ENCODE measurements around the gene TMEM263.

DNA sequence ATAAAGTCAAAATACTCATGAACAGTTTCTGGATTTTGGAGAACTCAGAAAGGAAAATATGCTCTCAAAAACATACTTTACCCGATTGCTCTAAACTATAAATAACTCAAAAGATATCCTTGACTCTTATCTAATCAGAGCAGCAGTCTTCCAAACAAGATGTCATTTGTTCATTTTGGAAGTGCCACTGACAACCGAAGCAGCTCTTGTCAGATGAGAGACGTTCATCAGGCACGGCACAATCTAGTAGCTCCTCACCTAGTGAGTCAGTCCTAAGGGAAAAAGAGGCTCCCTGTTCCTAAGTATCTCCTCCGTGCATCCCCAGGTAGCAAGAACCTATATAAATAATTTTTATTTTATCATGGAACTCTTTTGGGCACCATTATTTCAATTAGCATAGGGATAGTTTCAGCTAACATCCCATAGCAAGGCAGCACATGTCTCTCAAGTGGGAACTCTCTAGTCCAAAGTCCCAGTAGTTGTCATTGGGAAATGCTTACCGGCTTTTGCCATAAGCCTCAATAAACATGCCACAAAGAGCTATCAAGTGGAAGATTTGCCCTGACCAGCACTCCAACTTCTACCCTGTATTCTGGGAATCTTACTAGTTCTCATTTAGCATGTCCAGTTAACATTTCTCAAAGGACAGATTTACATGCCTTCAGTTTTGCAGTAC lies 14.1 kb upstream of the TMEM263 start:
- no peak for TF ChIP-seq CTCF (IDR thresholded peaks at IDR 0.05)
- TF ChIP-seq POLR2A (IDR thresholded peaks at IDR 0.05) = no peak

Measured in Peyer's patch (tissue), 4 donors.